Epithelial cell of proximal tubule (primary cell): ENCODE data around the gene FOXC1. TPM values are rescaled to one million over a fixed set of nuclear protein-coding genes. Genes with fewer than 3 reads are reported as not detected.

Experiments used
- DNase-seq: peaks from one replicate; pipeline ENCODE4 v3.0.0-alpha.2; 2011; ENCODE audit warnings: low read depth
- H3K4me3 ChIP-seq: 2 replicates; pipeline ENCODE4 v1.5.1; 2011; ENCODE audit warnings: low read depth, mild to moderate bottlenecking, low read length
- total RNA-seq: library from RNA; depleted of rRNA; stranded (reverse); fragments of >200 nt; gene quantifications from 2 replicates; pipeline ENCODE4 v1.2.3, GENCODE V29; 2015
- TF ChIP-seq, protein P1 (sequence below): conservative IDR thresholded peaks from 2 replicates; pipeline ENCODE4 v1.5.1; 2012; ENCODE audit warnings: low read depth, mild to moderate bottlenecking, low read length

FOXC1 gene
- total RNA-seq, 1 donor from 2014 or later = 27.7 TPM

GRCh38 chr6:1577146-1577680, 32.5 kb upstream of the FOXC1 start:
- DNase-seq = no peak
- TF ChIP-seq, protein P1, sequence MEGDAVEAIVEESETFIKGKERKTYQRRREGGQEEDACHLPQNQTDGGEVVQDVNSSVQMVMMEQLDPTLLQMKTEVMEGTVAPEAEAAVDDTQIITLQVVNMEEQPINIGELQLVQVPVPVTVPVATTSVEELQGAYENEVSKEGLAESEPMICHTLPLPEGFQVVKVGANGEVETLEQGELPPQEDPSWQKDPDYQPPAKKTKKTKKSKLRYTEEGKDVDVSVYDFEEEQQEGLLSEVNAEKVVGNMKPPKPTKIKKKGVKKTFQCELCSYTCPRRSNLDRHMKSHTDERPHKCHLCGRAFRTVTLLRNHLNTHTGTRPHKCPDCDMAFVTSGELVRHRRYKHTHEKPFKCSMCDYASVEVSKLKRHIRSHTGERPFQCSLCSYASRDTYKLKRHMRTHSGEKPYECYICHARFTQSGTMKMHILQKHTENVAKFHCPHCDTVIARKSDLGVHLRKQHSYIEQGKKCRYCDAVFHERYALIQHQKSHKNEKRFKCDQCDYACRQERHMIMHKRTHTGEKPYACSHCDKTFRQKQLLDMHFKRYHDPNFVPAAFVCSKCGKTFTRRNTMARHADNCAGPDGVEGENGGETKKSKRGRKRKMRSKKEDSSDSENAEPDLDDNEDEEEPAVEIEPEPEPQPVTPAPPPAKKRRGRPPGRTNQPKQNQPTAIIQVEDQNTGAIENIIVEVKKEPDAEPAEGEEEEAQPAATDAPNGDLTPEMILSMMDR = no peak

DNA sequence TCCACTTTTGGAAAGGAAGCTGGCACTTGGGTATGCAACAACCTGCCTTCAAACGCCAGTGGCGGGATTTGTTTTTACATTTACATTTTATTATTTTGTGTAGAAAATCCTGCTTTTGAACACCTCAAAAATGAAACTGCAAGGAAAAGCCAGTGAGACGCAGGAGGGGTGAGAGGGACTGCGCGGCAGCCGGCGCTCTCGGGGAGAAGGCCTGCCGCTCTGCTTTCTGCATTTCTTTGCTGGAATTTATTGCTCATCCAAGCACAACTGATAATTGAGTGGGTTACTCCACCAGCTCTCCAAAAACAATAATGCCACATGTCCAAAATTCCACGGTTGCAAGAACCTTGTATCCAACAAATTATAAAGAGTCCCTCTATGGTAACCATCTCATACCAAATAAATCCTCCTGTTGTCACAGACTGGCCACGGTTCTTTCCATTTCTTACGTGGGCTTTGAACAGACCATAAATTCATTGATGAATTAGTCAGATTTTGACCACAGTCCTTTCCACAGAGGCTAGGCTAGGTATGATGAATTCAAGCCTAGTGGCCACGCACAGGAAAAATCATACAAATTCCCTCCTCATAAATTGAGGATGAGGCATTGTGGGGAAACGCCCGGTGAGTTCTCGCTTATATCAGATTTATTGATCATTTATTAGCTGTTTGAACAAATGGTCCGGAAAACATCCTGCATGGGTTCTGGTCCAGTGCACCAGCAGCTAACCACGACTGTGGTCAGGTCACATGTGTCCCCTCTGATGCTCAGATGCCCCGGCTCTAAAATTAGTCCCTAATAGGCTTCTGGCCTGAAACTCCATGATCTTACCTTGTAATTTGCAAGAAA, 31.6 kb upstream of the FOXC1 start:
- no peak overlapping the region for H3K4me3 ChIP-seq
- TF ChIP-seq, protein P1 = no peak
- no peak for DNase-seq

More at GRCh38 chr6:1577146-1577680, 32.5 kb upstream of the FOXC1 start:
- H3K4me3 ChIP-seq = no peak overlapping the region

DNA sequence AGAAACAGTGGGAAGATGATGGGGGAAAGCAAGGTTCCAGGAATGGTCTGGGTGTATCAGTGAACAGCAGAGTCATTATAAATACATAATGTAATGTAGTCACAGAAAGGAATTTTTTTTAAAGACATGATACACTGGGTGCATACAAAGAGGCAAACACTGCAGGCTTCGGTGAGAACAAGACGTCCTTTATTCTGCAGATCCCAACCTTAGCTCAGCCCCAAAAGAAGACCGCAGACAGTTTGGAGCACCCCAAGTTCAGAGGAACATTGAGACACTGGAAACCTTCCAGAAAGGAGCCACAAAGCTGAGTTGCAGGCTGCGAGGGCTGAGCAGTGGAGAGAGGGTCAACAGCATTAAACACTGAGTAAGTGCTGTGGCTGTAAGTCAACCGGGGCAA, 30.6 kb upstream of the FOXC1 start:
- no peak overlapping the region for H3K4me3 ChIP-seq
- TF ChIP-seq, protein P1 = no peak
- no peak for DNase-seq

- DNase-seq = no peak
- no peak overlapping the region for H3K4me3 ChIP-seq
- TF ChIP-seq, protein P1 = no peak
Observed at GRCh38 chr6:1580109-1580508, 29.6 kb upstream of the FOXC1 start.

- TF ChIP-seq, protein P1 = no peak
- no peak overlapping the region for H3K4me3 ChIP-seq
- DNase-seq = no peak
Observed at GRCh38 chr6:1580585-1580984, 29.1 kb upstream of the FOXC1 start.

DNA sequence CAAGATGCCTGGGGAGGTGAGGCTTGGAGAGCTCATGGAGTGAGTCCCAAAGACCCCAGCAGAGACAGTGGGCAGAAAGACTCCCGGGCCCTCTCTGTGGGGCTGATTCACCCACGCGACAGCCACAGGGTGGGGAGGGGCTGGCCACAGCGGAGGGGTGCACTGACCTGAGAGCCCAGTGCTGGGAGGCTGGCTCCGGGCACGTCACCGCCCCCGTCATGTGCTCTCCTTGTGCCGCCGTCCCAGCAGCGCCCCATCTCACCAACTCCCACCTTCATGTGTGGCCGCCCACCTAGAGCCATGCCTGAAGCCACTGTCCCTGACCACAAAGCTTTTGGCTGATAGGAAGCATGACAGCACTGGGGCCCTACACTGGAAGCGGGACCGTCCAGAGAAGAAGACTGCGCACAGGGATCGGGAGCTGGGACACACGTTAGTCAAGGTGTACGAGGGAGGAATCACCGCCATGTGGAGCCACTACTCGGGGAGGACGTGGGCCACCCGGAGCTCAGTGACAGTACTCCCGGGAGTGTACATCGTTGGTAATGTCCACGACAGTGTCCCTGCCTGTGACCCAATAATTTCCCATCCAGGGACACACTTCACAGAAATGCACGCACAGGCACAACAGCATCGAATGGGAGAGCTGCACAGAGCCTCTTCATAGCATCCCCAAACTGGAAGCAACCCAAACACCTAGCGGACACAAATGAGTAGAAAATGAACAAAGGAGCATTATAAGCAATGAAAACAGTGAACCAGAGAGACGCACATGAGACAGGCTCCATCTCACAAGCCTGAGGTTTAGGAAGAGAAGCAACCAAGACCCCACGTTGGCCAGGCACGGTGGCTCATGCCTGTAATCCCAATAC, 28.4 kb upstream of the FOXC1 start:
- TF ChIP-seq, protein P1 = no peak
- DNase-seq = no peak
- H3K4me3 ChIP-seq = no peak overlapping the region
